Stimulated activated CD4-positive, alpha-beta T cell treated with anti-CD3 and anti-CD28 coated beads, Interleukin-15, amount 100 ng/mL, for 48 hours (primary cell): ENCODE data around the gene ENTPD8.
A peak's percentile ranks its signal among the peaks of the same experiment; 100 is the strongest.
"Not testable (repeated sequence)": the region's sequence is repeated elsewhere in the genome, so short reads cannot be mapped to it uniquely, and the experiment has no call there.

Source experiments
- DNase-seq, 2 donors: peaks; one replicate each; pipeline ENCODE4 v3.0.0-alpha.2; 2020; ENCODE audit warnings: low read depth in 2 of 2

ENTPD8 gene

DNA sequence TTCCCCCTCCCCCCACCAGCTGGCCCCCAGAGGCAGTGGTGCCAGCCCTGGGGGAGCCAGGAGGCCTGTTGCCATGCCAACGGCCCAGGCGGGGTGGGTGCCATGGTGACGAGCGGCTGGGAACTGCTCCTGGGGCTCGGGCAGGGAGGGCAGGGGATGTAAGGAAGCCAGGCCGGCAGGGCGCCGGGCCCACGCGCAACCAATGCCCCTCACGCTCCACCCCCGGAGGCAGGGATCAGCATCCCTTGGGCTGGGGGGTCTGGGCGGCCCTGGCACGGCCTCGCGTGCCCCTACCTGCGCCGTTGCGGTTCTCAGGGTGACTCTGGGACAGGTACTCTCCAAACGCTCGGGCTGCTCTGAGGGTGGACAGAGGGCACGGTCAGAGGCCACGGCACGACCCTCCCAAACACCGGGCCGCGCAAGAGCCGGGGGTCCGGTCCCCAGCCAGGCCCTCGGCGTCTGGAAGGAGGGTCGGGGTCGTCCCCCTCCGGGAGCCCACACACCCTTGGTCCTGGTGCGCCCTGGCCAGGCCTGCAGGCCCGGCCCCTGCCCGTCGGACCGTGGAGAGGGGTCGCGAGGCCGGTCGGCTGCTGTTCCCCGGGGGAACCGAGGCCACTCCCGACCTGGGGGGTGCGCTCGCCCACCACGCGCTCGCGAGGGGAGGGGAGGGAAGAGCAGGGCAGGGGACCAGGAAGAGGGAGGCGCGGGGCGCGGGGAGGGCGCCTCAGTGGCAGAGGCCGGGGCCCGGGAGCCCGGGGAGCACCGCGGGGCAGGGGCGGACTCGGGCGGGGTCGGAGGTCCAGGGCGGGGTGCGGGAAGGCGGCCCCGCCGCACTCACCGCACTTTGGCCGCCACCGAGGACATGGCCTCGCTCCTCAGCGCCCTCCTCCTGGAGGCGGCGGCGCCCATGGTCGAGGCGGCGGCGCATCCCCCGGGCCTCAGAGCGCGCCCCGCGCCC, 17.3 kb upstream of the ENTPD8 start:
- DNase-seq, result no peak

DNA sequence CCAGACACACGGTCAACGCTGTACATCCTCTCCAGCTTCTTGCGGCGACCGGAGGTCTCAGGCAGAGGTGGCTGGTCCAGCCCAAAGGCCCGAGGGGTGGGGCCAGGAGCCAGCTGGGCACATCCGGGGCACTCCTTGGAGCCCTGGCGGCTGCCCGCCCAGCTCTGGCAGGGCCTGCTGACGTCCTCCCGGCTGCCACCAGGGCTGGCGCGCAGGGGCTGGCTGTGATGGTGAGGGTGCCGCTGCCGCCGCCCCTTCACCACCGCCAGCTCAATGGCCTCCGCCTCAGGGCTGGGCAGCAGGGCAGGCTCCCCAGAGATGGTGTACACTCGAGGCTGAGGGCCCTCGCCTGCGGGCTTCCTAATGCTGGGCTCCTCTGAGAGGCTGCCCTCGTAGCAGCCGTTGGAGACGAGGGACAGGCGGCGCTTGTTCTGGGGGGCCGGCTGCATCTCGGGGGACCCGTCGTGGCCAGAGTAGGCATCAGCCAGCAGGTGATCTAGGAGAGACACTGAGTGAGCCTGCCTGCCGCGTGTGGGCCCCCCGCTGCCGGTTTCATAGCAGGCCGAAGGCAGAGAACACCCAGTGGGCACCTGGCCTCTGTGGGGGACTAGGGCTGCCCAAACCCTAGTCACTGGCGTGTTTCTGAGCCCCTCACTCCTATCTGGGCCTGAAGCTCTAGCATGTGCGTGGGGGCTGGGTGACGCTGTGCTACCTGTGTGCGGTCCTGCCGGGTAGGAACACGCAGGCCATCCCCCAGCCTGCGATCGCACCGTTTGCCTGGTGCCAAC, 16.4 kb upstream of the ENTPD8 start:
- no peak for DNase-seq

DNA sequence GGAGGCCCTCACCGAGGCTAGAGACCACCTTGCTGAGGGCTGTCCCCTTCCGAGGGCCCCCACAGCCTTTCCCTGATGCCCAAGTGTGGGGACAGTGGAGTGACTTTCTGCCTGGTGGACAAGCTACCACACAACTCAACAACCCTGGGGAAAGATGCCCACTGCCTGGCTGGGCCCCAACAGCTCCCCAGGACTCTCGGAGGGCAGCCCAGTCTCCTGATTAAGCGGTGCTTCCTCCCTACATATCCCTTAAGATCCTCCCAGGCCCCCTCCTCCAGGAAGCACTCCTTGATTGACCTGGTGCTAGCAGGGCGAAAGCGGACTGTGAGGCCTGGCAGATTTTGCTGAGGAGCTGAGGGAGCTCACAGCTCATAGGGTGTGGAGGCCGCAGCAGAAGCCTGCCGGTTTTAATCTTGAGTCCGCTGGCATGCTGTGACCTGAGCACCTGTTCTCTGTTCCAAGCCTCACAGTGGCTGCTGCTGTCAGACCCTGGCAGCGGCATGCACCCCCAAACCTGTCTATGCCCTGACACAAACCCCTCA, 15.8 kb upstream of the ENTPD8 start:
- DNase-seq, result no peak

DNA sequence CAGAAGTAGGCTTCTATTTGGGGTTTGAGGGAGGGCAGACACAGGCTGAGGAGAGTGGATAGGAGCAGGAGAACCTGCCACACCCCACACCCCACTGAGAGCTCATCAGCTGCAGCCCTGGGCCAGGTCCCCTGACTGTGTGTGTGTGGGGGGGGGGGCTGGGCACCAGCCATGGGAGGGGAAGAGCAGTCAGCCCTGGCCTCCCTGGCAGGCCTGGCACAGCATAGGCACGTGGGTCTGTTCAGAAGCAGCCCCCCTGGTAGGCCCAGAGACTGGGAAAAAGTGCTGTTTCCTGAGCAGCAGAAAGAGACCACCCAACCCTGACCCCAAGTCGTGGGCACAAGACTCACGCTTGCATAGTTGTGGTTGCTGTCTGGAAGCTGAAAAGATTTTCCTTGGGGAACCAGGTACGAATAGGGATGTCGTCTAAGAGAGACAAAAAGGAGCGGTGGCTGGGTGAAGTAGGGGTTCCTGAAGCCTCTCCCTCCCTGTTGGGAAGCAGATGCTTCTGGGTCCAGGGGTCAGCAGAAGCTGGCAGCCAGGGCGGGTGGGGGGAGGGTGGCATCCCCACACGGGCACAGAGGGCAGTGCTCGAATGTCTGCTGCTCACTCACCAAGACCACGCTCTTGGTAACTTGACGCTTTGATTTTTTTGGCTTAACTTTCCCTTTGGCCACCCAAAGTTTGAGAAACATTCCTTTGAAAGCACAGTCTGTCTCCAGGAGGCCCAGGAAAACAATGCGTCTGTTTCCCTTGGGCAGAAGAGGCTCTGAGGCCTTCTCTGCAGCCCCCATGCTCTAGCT, 15.1 kb upstream of the ENTPD8 start:
- no peak for DNase-seq

DNA sequence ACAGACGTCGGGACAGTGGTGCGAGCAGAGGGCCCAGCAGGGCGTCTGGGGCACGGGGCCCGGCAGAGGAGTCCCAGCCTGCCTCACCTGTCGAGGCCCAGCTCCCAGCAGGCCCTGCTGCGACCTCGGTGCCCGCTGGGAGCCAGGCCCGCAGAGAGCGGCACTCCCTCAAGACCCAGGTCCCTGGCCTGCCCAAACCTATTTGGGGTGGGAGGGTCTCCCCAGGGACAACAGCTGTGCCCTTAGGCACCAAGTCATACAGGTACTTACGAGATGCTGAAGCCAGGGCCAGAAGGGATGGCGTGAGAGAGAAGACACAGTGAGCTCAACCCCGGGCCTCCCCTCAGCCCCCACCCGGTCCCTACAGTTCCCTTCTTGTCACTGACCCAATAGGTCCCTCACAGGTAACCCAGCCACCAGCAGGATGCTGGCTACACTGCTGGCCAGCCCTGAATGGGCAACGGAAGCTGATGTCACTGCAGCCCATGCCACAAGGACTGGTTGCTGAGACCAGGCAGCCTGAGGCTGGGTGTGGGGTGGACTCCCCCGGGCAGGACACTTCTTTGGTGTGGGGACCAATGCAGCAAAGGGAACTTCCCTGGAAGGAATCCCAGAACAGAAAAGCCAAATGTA, 14.3 kb upstream of the ENTPD8 start:
- no peak for DNase-seq

DNA sequence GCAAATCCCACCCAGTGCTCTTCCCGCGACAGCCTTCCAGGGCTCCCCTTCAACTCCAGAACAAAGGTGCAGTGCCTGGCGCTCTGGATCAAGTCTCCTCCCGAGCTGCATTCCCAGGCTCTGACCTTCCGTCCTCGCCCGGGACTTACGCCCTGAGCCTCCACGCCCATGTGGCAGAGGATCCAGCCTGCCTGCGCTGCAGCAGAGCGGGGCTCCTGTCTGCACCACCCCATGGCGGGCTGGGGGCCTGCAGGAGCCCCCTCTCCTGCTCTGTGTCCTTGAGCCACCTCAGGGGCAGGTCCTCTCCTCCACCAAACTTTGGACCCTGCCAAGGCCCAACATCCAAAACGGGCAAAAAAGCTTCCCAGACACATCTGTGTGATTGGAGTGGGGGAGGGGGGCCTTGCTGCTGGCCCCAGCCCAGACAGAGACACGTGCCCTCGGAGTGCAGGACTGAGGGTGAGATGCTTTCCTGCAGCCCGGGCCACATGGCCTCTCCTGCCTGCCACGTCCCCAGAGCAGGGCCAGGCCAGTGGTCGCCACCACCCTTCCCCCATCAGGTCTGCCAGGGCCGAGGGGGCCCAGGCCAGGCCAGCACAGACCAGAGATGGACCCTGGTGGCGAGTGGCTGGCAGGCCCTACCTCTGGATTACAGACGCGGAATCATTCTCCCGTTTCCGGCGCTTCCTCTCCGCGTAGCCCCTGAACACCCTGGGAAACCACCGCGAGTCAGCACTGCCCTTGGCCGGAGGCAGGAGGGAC, 13.6 kb upstream of the ENTPD8 start:
- no peak for DNase-seq

DNA sequence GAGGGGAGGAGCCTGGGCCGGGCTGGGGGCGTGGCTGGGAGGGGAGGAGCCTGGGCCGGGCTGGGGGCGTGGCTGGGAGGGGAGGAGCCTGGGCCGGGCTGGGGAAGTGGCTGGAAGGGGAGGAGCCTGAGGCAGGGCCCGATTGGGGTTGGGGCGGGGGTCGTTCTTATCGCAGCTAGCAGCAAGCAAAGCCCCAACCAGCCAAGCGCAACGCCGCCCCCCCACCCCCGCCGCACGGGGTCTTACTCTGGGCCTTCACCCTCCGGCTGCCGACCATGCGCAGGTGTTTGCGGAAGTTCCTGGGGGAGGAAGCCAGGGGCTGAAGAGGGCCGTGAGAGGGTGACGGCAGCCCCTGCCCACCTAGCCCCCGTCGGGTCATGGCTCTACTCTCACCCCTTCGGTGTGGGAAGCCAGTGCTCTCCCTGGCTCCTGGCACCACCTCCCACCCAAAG, 13.0 kb upstream of the ENTPD8 start:
- DNase-seq, result peak in 1 of 2 donors; percentile 47

DNA sequence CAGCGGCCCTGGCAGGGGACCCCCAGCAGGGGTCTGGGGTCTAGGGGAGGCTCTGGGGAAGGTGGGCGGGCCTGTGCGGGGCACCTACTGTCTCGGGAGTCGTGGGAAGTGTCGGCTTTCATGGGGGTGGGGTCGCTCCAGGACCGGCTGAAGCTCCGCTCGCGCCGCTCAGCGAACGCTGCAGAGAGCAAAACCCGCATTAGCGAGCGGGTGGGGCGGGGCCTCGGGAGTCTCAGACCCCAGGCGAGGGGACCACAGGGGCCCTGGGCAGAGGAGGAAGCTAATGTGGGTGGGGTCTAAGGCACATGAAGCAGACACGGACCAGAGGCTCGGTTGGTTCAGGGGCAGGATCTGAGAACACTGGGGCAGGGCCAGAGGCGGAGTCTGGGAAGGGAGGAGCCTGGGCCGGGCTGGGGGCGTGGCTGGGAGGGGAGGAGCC, 12.5 kb upstream of the ENTPD8 start:
- peak; percentile 56 to 60 for DNase-seq

DNA sequence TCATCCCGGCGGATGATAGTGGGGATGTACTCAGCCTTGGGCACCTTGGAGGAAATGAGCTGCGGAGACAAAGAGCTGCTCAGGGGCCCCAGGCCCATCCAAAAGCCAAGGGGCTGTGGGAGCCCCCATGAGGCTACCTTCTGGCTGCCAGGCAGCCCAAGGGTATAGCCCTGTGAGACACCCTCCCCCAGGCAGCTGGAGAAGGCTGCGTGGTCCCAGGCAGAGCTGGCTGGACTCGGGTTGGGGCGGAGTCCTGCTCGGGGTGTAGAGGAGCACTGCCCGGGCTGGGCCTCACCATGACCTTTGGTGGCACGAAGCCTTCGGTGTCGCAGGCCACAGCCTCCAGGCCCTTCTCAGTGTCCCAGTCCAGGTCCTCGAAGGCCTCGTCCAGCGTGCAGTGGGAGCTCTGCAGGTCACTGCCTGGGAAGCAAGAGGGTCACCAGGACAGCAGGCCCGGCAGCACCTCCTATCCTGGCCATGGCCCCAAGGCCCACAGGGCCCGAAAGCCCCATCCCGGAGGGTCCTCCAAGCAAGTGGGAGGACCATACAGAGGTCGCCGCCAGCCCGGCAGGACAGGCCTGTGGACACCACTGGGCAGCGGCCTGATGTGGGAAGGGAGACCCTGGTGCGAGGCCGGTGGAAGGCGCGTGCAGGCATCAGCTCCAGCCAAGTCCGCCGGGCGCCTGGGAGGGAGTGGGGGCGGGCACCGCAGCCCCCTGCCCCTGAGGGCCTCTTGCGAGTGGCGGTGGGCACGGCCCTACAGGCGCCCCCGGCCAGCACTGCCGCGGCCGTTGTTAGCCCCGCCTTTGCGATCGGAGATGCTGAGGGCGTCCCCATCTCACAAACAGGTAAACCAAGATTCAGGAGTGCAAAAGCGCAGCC, 11.8 kb upstream of the ENTPD8 start:
- no peak for DNase-seq

DNA sequence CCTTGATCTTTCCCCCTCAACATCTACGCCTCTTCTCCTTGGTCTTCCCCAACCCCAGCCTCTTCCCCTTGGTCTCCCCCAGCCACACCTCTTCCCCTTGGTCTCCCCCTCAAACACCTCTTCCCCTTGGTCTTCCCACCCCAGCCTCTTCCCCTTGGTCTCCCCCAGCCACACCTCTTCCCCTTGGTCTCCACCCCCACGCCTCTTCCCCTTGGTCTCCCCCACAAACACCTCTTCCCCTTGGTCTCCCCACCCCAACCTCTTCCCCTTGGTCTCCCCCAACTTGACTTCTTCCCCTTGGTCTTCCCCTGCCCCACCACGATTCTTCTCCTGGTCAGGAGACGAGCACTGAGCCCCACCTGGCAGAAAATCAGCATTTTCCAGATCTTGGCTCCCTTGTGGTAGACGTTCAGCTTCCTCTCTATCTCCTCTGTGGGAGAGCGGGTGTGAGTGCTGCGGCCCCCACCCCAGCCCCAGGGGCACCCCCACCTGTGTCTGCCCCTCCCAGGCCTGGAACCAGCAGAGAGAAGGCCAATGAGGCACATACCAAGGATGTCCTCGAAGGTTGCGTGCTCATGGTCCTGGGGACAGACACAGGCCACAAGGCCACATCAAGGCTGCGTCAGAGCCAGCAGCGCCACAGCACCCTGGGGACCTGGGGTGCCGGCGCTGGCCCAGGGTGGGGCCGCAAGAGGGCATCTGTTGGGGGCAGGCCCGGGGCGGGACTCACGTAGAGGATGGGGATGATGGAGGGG, 11.0 kb upstream of the ENTPD8 start:
- DNase-seq, result no peak

DNA sequence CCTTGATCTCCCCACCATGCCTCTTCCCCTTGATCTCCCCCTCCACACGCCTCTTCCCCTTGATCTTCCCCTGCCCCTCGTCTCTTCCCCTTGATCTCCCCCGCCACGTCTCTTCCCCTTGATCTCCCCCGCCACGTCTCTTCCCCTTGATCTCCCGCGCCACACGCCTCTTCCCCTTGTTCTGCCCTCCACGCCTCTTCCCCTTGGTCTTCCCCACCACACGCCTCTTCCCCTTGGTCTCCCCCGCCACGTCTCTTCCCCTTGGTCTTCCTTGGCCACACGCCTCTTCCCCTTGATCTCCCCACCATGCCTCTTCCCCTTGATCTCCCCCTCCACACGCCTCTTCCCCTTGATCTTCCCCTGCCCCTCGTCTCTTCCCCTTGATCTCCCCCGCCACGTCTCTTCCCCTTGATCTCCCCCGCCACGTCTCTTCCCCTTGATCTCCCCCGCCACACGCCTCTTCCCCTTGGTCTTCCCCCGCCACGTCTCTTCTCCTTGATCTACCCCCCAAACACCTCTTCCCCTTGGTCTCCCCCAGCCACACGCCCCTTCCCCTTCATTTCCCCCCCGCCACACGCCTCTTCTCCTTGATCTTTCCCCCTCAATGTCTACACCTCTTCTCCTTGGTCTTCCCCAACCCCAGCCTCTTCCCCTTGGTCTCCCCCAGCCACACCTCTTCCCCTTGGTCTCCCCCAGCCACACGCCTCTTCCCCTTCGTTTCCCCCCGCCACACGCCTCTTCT, 10.3 kb upstream of the ENTPD8 start:
- not testable (repeated sequence) for DNase-seq

DNA sequence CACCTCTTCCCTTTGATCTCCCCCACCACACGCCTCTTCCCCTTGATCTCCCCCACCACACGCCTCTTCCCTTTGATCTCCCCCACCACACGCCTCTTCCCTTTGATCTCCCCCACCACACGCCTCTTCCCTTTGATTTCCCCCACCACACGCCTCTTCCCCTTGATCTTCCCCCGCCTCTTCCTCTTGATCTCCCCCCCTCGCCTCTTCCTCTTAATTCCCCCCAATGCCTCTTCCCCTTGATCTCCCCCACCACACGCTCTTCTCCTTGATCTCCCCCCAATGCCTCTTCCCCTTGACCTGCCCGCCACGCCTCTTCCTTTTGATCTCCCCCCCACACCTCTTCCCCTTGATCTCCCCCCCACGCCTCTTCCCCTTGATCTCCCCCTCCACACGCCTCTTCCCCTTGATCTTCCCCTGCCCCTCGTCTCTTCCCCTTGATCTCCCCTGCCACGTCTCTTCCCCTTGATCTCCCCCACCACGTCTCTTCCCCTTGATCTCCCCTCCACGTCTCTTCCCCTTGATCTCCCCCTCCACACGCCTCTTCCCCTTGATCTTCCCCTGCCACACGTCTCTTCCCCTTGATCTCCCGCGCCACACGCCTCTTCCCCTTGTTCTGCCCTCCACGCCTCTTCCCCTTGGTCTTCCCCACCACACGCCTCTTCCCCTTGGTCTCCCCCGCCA, 9.5 kb upstream of the ENTPD8 start:
- not testable (repeated sequence) for DNase-seq

DNA sequence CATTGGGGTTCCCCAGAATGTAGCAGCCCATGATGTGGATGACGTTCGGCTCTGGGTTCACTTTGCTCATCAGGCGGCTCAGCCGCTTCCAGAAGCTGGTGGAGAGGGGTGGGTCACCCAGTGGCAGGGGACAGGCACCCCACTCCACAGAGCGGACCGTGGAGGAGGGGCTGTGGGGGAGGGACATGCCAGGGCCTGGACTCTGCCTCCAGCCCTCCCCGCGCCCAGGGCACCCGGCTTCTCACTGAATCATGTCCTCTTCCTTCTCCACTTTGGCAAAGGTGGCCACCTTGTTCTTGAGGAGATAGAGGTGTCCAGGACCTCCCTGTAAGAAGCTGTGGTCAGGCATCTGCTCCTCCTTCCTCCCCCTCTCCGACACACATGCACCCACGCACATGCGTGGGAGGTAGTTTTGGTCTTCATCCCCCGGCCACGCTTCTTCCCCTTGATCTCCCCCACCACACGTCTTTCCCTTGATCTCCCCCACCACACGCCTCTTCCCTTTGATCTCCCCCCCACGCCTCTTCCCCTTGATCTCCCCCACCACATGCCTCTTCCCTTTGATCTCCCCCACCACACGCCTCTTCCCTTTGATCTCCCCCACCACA, 8.9 kb upstream of the ENTPD8 start:
- DNase-seq, result no peak

DNA sequence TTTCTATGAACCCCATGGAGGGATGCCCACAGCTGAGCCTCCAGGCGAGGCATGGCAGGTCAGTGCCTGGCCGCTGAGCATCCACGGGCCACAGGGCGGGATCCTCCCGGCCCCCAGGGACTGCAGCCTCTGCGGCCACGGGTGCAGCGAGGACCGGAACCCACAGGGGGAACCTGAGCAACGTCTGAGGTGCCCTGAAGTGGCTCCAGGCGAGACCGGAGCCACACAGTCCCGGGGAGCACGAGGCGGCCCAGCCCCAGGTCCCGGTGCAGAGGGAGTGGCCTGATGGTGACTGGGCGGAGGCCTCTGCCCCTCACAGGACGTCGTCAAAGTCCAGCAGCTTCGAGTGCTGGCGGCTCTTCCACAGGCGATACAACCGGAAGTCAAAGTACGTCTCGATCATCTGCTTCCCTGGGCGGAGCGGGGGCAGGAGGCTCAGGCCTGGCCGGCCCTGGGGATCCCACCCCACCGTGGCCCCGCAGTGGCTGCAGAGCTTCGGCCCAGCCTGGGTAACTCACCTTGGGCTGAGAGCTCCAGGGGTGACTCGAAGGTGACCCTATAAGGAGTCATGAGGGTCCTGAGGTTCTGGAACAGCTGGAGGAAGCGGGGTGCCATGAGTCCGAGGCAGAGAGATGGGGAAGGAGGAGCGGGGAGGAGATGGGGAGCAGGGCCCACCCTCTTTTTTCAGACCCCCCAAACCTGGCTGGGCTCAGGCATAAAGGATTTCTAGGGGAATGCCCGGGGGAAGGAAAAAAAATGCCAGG, 8.1 kb upstream of the ENTPD8 start:
- DNase-seq, result no peak

DNA sequence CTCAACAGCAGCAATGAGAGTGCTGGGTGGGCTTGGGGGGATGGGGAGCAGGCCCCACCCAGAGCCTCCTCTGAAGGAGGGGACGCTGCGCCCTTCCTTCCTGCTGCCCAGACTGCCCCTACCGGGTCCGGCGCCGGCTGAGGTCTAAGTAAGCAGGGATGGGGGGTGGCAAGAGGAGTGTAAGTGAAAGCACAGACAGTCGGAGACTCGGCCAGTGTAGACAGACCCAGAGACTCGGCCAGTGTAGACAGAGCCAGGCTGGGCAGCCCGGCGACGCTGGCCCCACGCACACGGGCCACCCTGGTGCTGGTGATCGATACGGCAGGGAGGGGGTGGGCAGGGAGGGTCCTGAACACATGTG, 7.4 kb upstream of the ENTPD8 start:
- no peak for DNase-seq
